KOPT-K1 (cell line): ENCODE data around the gene LDLRAD4.
A peak's percentile ranks its signal among the peaks of the same experiment; 100 is the strongest.

Experiments used
- H3K27ac ChIP-seq: fragments of 200-600 bp; sonication (generic); 2 replicates; pipeline ENCODE4 v1.5.1; 2016; ENCODE audit warnings: antibody characterized with exemption, mild to moderate bottlenecking, low read depth, low read length; ENCODE audit not compliant: poor library complexity, severe bottlenecking
- H3K36me3 ChIP-seq: fragments of 200-600 bp; sonication (generic); 2 replicates; pipeline ENCODE4 v1.5.1; 2017; ENCODE audit warnings: antibody characterized with exemption, mild to moderate bottlenecking, low read length, moderate library complexity; ENCODE audit not compliant: insufficient read depth
- H3K9me3 ChIP-seq: fragments of 200-600 bp; sonication (generic); 2 replicates; pipeline ENCODE4 v1.5.1; 2017; ENCODE audit warnings: antibody characterized with exemption, low read length, mild to moderate bottlenecking; ENCODE audit not compliant: insufficient read depth, poor library complexity, severe bottlenecking

Gene LDLRAD4

DNA sequence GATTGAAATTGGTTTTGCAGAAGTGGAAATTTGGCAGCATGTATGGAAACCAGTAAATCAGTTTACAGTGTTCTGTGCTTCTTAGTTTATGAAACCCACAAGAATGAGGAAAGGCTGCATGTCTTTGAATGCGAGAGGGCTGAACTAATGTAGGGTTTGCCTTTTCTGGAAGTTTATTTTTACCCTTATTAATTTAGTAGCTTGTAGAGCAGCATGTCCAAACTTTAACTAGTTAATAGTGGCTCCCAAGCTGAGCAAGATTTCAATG, 50.4 kb downstream of the LDLRAD4 start:
- H3K27ac ChIP-seq = no peak overlapping the region
- no peaks in the 10 kb centered on the region for H3K9me3 ChIP-seq
- no peaks in the 10 kb centered on the region for H3K36me3 ChIP-seq

DNA sequence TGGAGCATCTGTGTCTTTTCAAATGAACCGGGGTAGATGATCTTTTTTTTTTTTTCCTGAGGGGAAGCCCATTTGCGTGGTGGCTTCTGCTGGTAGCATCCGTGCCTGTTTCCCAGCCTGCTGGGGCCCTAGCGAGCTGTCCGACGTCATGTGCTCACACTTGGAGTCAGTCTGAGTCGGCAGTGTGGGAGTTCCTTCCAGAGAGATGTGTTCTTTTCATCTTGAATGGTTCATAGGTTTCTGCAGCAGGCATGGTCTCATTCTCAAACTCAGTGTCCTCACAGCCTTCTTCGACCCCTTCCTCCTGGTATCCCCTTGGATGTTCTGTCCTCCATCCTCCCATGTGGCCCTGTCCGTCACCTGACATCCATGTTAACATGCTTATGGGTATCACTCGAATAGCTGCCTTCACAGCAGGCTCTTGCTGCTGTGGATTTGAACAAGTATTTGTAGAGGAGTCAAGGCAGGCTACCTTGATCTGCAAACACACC, 51.0 kb downstream of the LDLRAD4 start:
- no peaks in the 10 kb centered on the region for H3K36me3 ChIP-seq
- no peak overlapping the region for H3K27ac ChIP-seq
- no peaks in the 10 kb centered on the region for H3K9me3 ChIP-seq

DNA sequence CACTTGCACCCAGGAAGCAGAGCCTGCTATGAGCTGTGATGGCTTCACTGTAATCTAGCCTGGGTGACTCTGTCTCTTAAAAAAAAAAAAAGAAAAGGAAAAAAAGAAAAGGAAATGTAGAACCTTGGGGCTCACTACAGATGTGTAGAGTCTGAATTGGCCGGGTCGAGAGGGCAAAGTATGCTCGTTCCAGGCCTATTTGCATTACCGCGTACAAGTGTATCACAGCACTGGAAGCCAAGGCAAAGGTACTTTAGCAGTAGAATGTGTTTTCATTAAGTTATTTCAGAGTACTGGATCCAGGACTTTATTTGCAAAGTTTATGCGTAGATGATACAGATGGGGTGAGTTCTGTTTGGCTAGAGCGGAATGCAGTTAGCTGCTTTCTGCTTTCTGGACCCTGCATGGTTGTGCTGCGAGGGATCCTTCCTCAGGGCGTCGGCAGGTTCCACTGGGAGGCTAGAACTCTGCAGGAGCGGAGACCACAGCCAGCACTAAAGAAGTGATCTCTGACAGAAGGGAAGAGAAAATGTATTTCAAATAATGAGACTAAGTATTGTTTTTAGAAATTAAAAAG, 51.8 kb downstream of the LDLRAD4 start:
- H3K9me3 ChIP-seq = no peaks in the 10 kb centered on the region
- no peaks in the 10 kb centered on the region for H3K36me3 ChIP-seq
- H3K27ac ChIP-seq = no peak overlapping the region

DNA sequence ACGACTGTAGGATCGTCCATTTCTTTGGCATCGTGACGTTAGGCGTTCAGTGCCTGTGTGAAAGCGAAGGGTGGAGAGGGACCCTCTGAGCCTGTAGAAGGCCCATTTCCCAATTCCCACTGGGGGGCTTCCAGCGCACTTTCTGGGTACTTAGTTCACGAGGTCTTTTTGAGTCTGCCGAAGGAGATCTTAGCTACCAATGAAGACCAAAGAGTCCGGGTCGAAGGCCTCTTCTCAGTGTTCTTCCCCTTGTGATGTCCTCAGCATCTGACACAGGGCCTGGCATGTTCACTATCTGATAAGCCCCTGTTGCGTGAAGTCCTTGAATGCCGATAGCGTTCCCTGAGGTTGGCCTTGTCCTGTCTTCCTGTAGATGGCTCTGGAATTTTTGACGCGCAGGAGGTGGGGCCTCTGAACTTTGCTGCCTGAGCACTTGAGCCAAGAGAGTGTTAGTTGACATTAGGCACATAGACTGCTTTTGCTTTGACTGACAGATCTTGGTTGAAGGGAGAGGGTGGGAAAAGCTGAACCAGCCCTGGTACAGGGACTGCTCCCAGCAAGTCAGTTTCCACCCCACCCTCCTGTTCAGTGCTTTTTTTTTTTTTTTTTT, 52.8 kb downstream of the LDLRAD4 start:
- Histone ChIP-seq H3K36me3 (no peaks in the 10 kb centered on the region), H3K27ac (no peak overlapping the region), H3K9me3 (no peaks in the 10 kb centered on the region)

DNA sequence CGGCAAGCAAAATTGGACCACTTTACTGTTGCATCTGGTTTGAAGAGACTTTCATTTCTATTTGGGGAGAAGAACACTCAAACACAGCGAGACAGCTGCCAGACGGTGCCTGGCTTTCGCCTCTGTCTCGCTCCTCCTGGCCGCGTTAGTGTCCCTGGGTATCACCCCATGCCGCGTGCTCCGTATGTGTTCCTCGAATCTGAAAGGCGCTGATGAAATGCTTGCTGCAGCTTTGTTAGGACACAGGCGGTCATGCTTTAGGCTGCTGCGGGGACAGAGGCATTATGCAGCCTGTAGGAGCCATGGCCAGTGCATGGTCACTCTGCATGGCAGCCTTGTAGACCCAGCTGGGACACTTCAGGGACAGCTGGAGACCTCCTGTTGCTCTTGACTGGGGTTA, 53.9 kb downstream of the LDLRAD4 start:
- no peaks in the 10 kb centered on the region for H3K9me3 ChIP-seq
- H3K27ac ChIP-seq = peak overlapping the region; percentile 75
- H3K36me3 ChIP-seq = no peaks in the 10 kb centered on the region

DNA sequence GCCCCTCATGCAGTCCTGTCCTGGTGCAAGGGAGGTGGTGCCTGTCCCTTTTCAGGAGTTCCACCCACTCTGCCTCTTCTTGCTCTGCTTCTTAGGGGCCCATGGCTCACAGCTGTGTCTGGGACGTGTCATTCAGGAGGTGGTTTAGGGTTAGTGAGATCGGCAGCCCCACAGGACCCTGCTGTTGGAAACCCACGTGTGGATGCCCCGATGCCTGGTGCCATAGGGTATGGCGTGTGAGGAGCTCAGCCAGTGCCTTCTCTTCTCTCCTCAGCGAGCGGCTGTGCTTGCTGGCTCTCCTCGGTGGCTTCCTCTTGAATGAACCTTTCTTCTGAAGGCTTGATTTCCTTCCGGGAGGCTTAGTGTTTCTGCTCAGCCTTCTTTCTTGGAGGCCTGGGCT, 55.2 kb downstream of the LDLRAD4 start:
- peaks cover 9% of the 10 kb centered on the region for H3K36me3 ChIP-seq
- peak overlapping the region; percentile 75 for H3K27ac ChIP-seq
- no peaks in the 10 kb centered on the region for H3K9me3 ChIP-seq

DNA sequence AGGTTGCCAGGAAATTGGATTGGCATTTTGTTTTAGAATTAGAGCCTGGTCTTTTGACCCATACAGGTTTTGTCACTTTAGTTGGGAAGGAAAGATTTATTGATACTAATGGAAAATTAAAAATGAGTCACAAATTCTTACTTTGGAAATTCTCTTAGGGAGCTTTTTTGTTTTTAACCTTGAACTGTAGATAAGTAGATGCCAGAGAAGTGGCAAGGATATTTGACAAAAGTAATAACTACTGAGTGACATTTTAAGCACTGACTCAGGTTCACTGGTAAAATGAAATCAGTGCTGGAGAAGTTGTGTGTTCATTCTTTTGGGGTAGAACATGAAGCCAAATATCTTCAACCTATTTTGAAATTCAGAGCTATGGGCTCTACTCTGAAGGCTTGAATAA, 56.5 kb downstream of the LDLRAD4 start:
- Histone ChIP-seq H3K27ac (no peak overlapping the region), H3K9me3 (no peaks in the 10 kb centered on the region), H3K36me3 (peaks cover 22% of the 10 kb centered on the region)

DNA sequence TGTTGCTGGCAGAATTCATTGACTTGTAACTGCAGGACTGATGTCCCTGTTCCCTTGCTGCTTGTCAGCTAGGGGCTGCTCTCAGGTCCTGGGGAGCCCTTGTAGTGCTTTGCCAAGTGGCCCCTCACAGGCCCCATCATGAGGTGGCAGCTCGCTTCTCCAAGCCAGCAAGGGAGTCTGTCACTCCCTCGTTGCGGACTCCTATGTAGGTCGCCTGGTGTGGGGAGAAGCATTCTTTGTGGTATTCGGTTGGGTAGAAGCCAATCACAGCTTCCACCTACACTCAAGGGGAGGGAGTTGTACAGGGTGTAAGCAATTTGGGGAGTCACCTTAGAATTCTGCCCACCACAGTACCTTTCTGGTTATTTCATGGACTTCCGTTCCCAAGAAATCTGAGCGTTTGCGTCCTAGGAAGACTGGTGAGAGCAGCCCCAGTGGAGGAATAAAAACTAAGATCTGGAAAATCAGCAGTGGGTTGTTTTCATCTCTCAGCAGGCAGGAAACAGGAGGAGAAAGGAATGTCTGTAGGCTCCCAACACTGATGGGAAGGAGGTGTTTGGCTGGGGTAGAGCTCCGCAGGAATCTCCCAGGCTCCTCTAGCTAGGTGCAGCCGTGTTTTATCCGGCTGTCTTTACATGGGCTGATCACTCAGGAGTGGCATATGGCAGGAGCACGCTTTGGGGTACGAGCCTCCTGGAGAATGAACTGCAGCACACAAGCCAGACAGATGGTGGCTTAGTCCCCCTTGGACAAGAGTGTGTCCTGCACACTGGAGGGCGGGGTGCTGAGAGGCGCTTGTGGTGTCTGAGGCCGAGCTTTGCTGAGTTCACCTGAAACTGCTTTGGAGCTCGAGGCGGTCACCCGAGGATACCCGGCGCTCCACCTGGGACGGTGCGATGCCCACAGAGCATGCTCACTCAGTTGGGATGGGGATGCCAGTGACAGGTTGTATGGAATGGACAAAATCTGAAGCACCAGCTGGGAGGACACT, 58.3 kb downstream of the LDLRAD4 start:
- H3K36me3 ChIP-seq = peaks cover 40% of the 10 kb centered on the region
- peaks cover 12% of the 10 kb centered on the region for H3K9me3 ChIP-seq
- H3K27ac ChIP-seq = no peak overlapping the region

DNA sequence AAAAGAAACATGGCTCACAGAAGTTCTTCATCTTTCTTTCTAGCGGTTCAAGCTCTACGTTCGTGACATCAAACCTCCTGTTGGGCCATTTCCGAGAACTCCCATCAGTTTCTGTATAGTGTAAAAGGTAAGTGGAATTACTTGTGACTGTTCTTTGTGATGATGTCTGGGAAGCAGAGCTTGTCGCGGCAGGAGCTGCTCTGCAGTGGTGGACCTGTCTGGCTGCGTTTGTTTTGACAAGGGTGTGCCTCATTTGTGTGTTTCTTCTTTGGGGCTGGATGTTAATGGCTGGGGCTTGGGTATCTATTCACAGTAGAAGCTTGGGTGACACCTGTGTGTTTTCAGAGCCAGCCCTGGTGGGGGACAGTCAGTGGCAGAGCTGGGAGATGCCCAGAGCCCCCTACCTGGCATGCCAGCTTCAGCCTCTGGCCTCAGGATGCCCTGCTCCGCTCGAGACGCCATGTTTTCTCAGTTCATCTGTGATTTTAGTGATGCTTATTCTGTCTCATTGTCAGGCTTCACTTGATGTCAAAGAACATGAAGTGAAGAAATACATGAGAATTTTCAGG, 59.6 kb downstream of the LDLRAD4 start:
- Histone ChIP-seq H3K9me3 (peaks cover 22% of the 10 kb centered on the region), H3K36me3 (peaks cover 46% of the 10 kb centered on the region), H3K27ac (no peak overlapping the region)

DNA sequence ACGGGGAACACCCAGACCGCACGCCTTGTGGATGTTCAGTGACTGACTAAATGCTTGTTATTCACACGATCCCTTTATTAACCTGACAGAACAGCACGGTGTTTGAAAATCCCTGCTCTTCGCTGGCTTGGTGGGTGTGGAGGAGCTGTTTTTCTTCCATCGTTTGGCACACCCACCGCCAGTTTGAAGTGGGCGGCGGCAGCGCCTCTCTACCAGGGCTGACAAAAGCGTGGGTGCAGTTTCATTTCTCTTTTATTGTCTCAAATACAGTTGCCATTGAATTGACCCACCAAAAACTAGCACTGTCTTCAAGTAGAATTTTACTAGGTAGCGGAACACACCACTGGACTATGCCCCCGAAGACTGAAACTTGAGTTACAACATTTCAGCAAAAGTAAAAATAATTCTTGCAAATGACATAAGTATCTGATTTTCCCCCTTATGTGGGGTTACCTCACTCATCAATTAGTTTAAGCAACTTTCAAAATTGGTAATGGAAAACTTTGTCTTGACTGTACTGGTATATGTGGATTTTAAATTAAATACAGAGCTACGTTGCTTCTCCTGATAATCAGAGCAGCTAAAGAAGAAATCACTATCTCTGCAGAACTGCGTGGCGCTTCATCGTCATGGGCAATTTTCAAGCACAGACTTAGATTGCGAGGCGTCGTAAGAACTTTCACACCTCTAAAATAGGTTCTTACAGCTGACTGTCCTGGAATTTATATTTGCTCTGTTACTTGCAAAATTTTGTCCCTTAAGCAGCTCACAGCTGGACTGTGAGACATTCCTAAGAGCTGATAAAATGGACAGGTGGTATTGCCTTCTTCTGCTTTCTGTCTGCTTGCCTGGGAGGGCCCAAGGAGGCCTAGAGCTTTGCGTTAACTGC, 60.9 kb downstream of the LDLRAD4 start:
- peaks cover 22% of the 10 kb centered on the region for H3K9me3 ChIP-seq
- peaks cover 46% of the 10 kb centered on the region for H3K36me3 ChIP-seq
- H3K27ac ChIP-seq = no peak overlapping the region

DNA sequence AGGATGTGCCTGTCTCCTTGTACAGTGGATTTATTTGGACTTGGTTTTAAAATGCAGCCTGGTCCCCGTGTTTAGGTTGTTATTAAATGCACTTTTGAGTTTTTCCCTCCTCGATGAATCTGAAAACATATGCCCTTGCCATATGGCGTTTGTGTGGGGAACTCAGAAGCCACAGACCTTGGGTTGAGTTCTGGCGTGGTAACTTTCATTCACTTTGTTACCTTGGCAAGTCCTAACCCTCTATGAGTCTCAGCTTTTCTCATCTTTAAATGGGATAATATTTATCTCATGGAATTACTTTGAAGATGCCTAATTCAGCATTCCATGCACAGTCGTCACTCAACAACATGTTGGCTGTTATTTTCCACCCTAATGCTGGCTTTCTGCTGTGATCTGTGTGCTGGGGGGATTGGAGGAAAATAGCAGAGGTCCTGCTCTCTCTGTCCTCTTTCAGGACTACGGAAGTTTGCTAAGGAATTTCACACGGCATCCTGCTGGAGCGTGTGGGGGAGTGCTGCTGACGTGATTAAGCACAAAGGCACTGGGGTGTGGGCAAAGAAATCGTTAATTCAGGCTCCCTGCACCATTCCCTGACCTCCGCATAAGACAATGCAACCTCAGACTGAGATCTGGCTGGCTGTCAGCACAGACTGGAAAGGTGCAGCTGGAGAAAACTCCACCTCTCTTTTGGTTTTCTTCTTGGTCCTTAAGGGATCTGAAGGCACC, 61.7 kb downstream of the LDLRAD4 start:
- Histone ChIP-seq H3K36me3 (peaks cover 46% of the 10 kb centered on the region), H3K9me3 (peaks cover 22% of the 10 kb centered on the region), H3K27ac (no peak overlapping the region)

DNA sequence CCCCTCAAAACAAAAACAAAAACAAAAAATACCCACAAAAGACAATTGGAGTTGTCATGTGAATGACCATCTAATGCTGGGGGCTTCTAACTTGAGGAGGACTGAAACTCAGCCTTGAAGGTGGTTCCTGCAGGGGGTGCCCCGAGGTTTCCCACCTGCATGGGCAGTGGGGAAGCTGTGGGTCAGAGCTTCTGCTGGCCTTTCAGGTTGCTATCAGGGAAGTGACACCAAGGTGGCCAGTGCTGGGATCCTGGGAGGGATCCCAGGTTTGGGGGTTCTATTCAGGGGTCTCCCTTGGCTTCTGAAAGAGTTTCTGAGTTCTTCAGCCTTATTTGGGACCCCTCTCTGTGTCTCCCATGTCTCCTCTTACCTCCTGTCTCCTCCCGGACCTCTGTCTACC, 62.8 kb downstream of the LDLRAD4 start:
- H3K36me3 ChIP-seq = peaks cover 46% of the 10 kb centered on the region
- peaks cover 22% of the 10 kb centered on the region for H3K9me3 ChIP-seq
- no peak overlapping the region for H3K27ac ChIP-seq

DNA sequence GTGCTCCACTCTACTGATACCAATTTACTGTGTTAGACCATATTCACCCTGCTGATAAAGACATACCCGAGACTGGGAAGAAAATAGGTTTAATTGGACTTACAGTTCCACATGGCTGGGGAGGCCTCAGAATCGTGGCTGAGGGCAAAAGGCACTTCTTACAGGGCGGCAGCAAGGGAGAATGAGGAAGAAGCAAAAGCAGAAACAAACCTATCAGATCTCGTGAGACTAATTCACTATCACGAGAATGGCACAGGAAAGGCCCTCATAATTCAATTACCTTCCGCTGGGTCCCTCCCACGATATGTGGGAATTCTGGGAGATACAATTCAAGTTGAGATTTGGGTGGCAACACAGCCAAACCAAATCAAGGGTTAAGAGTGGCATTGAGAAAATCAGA, 65.2 kb downstream of the LDLRAD4 start:
- peaks cover 41% of the 10 kb centered on the region for H3K36me3 ChIP-seq
- peaks cover 22% of the 10 kb centered on the region for H3K9me3 ChIP-seq

More for the DNA sequence above, 65.2 kb downstream of the LDLRAD4 start:
- no peak overlapping the region for H3K27ac ChIP-seq
